Activated naive CD4-positive, alpha-beta T cell treated with anti-CD3 and anti-CD28 coated beads, Interleukin-2, amount 10 ng/mL, durations not matched to agents 7 days and 5 days (primary cell): ENCODE results near the gene TFDP2.
"Not testable (repeated sequence)": the region's sequence is repeated elsewhere in the genome, so short reads cannot be mapped to it uniquely, and the experiment has no call there.

Experiments used
- CTCF ChIA-PET: fragments of 350-600 bp; sonication (Branson Sonifier 250); formaldehyde crosslinking; loops from one replicate; lab custom pipeline; 2021; ENCODE audit warnings: antibody characterized with exemption; lab: Charles Lee
- DNase-seq: peaks from one replicate; pipeline ENCODE4 v3.0.0-alpha.2; 2020
- H3K27ac Mint-ChIP-seq: one replicate; pipeline ENCODE4 v1.8.0; 2021; ENCODE audit warnings: mild to moderate bottlenecking, moderate library complexity, mixed read lengths
- H3K27me3 Mint-ChIP-seq: one replicate; pipeline ENCODE4 v1.8.0; 2021; ENCODE audit warnings: mild to moderate bottlenecking, mixed read lengths
- H3K36me3 Mint-ChIP-seq: one replicate; pipeline ENCODE4 v1.8.0; 2021; ENCODE audit warnings: mixed read lengths
- H3K4me1 Mint-ChIP-seq: one replicate; pipeline ENCODE4 v1.8.0; 2021; ENCODE audit warnings: mixed read lengths
- H3K4me3 Mint-ChIP-seq: one replicate; pipeline ENCODE4 v1.8.0; 2021; ENCODE audit warnings: mild to moderate bottlenecking, moderate library complexity, mixed read lengths
- H3K9me3 Mint-ChIP-seq: one replicate; pipeline ENCODE4 v1.8.0; 2021; ENCODE audit warnings: mixed read lengths

The TFDP2 gene

DNA sequence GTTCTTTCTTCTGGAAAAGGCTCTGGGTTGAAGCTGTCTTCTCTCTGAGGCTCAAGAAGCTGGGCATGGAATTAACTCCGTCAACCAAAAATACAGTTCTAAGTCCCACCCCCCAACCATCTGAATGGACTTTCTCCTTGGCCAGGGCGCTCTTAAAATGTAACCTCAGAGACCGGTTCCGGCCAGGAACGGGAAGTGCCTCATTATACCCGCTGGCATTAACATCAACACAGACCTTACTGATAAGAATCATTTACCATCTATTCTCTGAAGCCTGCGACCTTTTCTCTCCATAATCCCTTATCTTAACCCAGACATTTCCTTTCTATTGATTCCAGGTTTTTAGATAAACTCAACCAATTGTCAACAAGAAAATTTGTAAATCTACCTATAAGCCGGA lies 208.3 kb downstream of the TFDP2 start:
- H3K4me3 Mint-ChIP-seq, result no peak overlapping the region
- peaks cover 9% of the 10 kb centered on the region for H3K4me1 Mint-ChIP-seq
- no peak overlapping the region for H3K27ac Mint-ChIP-seq
- no peak for DNase-seq
- CTCF ChIA-PET, result interaction anchor here (1.3 kb wide), 1 partner anchor 22 kb away, joined by 3 read pairs; no protein-coding TSS in a partner anchor
- peaks cover 4% of the 10 kb centered on the region for H3K27me3 Mint-ChIP-seq
- H3K9me3 Mint-ChIP-seq, result no peaks in the 10 kb centered on the region
- no peaks in the 10 kb centered on the region for H3K36me3 Mint-ChIP-seq

DNA sequence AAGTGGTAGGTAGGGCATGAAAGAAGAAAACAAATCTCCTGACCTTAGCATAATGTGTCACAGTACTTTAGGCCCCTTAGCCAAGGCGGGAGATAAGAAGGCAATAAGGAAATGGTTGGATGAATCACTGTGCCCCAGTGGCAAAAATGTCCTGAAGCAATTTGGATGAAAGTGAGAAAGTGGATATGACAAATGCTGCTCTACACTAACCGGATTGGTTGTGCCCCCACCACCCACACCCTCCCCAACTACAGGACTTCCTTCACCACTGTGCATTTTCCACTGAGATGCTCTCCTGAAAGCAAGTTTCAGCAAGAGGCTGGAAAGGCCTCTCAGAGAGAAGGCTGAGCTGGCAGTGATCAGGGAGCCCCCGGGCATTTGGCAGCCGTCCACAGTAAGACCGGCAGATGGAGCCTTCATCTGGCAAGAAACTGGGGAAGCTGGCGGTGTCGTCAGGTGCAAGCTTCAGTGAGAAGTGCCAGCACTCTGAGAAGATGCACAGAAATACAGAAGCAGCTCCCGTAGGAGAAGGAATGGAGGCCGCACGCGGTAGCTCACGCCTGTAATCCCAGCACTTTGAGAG lies 209.1 kb downstream of the TFDP2 start:
- Mint-ChIP-seq H3K36me3 (no peaks in the 10 kb centered on the region), H3K9me3 (no peaks in the 10 kb centered on the region), H3K4me3 (no peak overlapping the region), H3K27ac (no peak overlapping the region), H3K4me1 (peaks cover 9% of the 10 kb centered on the region), H3K27me3 (peaks cover 4% of the 10 kb centered on the region)
- CTCF ChIA-PET, result interaction anchor here (1.3 kb wide), 1 partner anchor 23 kb away, joined by 3 read pairs; no protein-coding TSS in a partner anchor
- DNase-seq, result peak; percentile 25

DNA sequence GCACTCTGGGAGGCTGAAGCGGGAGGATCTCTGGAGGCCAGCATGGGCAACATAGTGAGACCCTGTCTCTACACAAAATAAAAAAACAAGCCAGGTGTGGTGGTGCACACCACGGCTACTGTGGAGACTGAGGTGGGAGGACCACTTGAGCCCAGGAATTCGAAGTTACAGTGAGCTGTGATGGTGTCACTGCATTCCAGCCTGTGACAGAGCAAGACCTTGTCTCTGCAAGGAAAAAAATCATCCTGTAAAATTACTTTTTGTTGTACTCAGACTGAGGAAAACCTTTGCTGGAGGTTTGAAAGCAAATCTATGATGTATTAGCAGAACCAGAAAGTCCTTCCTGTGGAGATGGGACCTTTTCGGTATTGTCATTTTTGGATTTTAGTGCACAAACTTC lies 209.6 kb downstream of the TFDP2 start:
- CTCF ChIA-PET, result interaction anchor here (0.7 kb wide), 1 partner anchor 142 kb away, joined by 4 read pairs; no protein-coding TSS in a partner anchor
- no peak for DNase-seq
- no peak overlapping the region for H3K27ac Mint-ChIP-seq
- no peaks in the 10 kb centered on the region for H3K9me3 Mint-ChIP-seq
- no peaks in the 10 kb centered on the region for H3K36me3 Mint-ChIP-seq
- H3K27me3 Mint-ChIP-seq, result peaks cover 4% of the 10 kb centered on the region
- no peak overlapping the region for H3K4me3 Mint-ChIP-seq
- H3K4me1 Mint-ChIP-seq, result peaks cover 9% of the 10 kb centered on the region

DNA sequence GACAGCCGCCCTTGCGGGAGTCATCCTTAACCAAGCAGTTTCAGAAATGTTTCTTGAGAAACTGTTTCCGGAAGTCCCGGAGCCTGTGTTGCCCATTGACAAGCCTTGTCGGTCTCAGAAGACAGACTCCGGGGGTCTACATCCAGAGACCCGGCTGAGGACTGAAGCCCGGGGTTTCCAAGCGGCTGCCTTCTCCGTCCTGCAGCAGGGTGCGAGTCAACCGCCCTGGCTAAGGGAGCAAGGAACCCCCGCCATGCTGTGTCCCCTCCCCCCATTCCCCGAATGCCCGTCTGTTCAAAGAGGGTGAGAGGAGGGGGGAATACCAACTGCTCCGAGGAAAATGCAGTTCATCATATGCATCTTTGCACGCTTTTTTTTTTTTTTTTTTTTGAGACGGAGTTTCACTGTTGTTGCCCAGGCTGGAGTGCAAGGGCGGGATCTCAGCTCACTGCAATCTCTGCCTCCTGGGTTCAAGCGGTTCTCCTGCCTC lies 211.3 kb downstream of the TFDP2 start:
- DNase-seq, result no peak
- no peak overlapping the region for H3K27ac Mint-ChIP-seq
- H3K4me1 Mint-ChIP-seq, result peaks cover 9% of the 10 kb centered on the region
- H3K36me3 Mint-ChIP-seq, result no peaks in the 10 kb centered on the region
- no peak overlapping the region for H3K4me3 Mint-ChIP-seq
- H3K9me3 Mint-ChIP-seq, result no peaks in the 10 kb centered on the region
- H3K27me3 Mint-ChIP-seq, result peaks cover 4% of the 10 kb centered on the region
- CTCF ChIA-PET, result interaction anchor here (1.7 kb wide), 1 partner anchor 10 kb away, joined by 5 read pairs; no protein-coding TSS in a partner anchor

DNA sequence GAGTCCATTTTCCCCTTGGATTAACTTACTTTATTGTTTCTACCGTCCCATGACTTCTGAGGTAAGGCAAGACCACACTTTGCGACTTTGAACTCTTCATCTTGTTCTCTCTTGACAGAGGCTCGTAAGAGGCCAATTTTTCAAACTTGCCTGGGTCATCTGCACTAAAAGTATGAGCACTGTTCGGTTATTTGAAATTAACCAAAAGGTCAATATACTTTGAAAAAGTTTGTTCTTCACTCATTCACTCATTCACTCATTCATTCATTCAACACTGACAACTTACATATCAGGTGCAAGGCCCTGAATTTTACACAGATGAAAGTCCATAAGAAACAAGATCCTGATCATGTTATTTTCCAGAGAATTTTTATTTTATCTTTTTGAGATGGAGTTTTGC lies 215.0 kb downstream of the TFDP2 start:
- Mint-ChIP-seq H3K9me3 (no peaks in the 10 kb centered on the region), H3K27me3 (no peaks in the 10 kb centered on the region), H3K4me3 (no peak overlapping the region), H3K4me1 (no peaks in the 10 kb centered on the region), H3K36me3 (no peaks in the 10 kb centered on the region), H3K27ac (no peak overlapping the region)
- CTCF ChIA-PET, result interaction anchor here (0.8 kb wide), 1 partner anchor 21 kb away, joined by 3 read pairs; no protein-coding TSS in a partner anchor
- no peak for DNase-seq

DNA sequence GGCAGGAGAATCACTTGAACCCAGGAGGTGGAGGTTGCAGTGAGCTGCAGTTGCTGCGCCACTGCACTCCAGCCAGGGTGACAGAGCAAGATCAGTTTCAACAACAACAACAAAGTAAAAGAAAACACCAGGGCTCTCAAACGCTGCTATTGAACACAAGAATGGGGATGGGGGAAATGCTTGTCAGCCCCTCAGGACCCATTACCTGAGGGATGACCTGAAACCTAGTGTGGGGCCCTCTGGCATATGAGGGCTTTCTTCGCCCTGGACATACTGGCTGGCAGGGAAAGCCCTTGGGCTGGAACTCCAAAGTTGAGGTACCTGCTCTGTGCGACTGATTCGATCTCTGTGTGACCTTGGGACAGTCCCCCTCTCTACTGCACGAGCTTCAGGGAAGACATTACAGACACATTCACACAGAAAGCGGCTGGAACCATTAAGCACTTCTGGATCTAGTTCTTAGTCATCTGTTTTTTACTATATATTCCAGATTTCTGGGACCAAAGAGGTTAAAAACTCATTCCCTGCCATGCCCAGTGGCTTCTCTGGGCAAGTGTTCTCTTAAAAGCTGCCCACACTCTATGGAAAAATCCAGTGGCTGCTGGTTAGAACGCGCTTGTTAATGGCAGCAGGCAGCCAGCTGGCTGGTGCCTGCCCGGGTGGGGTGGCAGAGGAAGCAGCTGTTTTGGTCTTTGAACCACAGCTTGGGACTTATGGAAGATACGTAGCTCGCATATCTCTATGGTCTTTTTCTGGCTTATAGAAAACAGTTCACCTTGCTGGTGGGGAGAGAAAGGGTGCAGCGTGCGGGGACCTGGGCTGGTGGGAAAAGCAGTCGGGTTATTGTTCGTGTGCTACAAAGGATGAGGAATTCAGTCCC lies 215.7 kb downstream of the TFDP2 start:
- CTCF ChIA-PET, result interaction anchor here (0.8 kb wide), 1 partner anchor 20 kb away, joined by 3 read pairs; no protein-coding TSS in a partner anchor
- no peak overlapping the region for H3K27ac Mint-ChIP-seq
- H3K4me1 Mint-ChIP-seq, result no peaks in the 10 kb centered on the region
- no peaks in the 10 kb centered on the region for H3K27me3 Mint-ChIP-seq
- DNase-seq, result no peak
- no peak overlapping the region for H3K4me3 Mint-ChIP-seq
- H3K36me3 Mint-ChIP-seq, result peaks cover 2% of the 10 kb centered on the region
- no peaks in the 10 kb centered on the region for H3K9me3 Mint-ChIP-seq

DNA sequence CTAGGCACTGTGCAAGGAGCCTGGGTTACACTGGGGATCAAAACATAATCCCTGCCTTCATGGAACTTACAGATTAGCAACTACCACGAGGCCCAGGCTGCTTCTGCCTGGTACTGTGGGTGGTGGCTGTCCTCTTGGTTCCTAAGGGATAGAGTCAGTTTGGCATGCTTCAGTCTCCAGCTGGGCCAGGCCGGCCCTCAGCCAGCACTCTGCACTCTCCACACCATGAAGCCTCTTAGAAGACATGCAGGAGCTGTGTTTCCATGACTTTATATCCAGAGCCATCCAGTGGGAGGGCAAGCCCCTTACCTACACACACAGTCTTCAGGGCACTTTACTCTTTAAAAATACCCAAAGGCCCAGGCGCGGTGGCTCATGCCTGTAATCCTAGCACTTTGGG lies 218.5 kb downstream of the TFDP2 start:
- no peak for DNase-seq
- CTCF ChIA-PET, result no interaction called here
- Mint-ChIP-seq H3K27ac (no peak overlapping the region), H3K9me3 (no peaks in the 10 kb centered on the region), H3K27me3 (no peaks in the 10 kb centered on the region), H3K4me3 (no peak overlapping the region), H3K4me1 (no peaks in the 10 kb centered on the region), H3K36me3 (peaks cover 17% of the 10 kb centered on the region)

DNA sequence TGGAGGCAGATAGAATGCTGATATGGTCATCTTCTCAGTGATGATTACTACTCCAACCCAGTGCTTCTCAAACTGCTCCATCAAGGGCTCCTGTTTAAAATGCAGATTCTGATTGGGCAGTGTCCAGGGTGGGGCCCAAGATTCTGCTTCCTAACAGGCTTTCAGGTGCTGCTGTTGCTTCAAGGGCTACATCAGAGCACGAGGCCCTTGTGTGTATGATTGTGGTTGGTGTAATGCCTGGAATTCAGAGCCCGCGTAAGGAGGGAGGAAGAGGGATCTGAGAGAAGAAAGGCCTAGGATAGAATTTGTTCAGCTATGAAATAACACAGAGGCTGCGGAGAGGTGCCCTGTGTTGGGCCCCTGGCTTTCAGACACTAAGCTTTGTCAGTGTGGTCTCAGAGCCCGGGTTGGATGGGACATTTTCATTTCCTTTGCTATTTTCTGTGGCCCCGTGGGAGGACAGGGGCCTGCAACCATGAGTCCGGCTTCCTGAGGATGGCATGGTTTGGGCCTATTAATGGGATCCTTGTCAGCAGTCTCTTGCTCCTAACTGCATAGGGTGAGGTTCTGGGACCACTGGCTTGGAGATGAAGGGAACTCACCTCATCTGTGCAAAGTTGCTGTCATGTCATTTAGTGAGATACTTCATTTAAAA lies 219.9 kb downstream of the TFDP2 start:
- CTCF ChIA-PET, result no interaction called here
- no peak overlapping the region for H3K27ac Mint-ChIP-seq
- no peaks in the 10 kb centered on the region for H3K9me3 Mint-ChIP-seq

DNA sequence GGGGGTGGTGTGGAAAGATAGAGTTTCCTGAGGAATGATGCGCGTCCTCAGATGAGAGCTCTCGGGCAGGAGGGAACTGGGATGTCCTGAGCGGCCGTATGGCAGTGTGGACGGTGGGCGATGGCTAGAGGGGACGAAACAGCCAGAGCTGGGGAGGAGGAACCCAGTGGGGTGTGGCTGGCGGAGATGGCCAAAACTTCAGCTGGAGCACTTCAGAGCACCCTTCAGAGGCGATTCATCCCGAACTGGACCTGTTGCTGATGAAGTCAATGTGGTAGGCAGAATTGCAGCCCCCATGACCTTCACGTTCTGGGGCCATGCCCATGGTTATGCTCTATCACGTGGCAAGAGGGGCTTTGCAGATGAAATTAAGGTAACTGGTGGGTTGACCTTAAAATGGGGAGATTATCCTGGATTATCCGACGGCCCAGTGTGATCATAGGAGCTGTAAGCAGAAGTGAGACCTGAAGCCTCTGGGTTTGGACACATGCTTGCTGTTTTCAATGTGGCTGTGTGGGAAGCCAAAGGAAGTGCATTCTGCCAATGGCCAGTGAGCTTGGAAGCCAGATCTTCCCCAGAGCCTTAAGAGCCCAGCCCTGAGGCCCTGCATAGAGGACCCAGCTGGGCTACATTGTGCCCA lies 220.6 kb downstream of the TFDP2 start:
- Mint-ChIP-seq H3K9me3 (no peaks in the 10 kb centered on the region), H3K4me3 (no peak overlapping the region), H3K27me3 (no peaks in the 10 kb centered on the region), H3K27ac (no peak overlapping the region), H3K4me1 (no peaks in the 10 kb centered on the region), H3K36me3 (peaks cover 24% of the 10 kb centered on the region)
- CTCF ChIA-PET, result no interaction called here
- DNase-seq, result no peak

More for the DNA sequence above, 219.9 kb downstream of the TFDP2 start:
- no peak overlapping the region for H3K4me3 Mint-ChIP-seq
- H3K36me3 Mint-ChIP-seq, result peaks cover 21% of the 10 kb centered on the region
- DNase-seq, result no peak
- no peaks in the 10 kb centered on the region for H3K4me1 Mint-ChIP-seq
- no peaks in the 10 kb centered on the region for H3K27me3 Mint-ChIP-seq

DNA sequence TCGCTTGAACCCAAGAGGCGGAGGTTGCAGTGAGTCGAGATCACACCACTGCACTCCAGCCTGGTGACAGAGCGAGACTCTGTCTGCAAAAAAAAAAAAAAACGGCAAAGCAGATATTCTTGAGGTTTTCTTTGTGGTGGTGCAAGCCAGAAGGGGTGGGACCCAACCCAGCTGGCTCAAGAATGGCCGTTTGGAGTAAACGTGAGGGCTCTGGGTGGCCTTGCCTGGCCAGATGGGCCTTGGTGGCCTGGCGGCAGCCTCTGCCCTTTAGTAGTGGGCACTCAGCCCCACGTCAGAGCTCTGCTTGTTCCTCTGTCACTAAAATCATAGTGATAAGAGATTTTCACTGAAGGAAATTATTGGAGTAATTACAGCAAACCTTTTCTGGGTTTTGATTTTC lies 222.4 kb downstream of the TFDP2 start:
- CTCF ChIA-PET, result interaction anchor here (1.2 to 1.5 kb wide), 2 partner anchors 9 to 12 kb away, joined by 4 to 5 read pairs; no protein-coding TSS in a partner anchor
- Mint-ChIP-seq H3K9me3 (no peaks in the 10 kb centered on the region), H3K36me3 (peaks cover 34% of the 10 kb centered on the region), H3K4me1 (no peaks in the 10 kb centered on the region), H3K27ac (no peak overlapping the region), H3K4me3 (no peak overlapping the region), H3K27me3 (no peaks in the 10 kb centered on the region)
- no peak for DNase-seq

DNA sequence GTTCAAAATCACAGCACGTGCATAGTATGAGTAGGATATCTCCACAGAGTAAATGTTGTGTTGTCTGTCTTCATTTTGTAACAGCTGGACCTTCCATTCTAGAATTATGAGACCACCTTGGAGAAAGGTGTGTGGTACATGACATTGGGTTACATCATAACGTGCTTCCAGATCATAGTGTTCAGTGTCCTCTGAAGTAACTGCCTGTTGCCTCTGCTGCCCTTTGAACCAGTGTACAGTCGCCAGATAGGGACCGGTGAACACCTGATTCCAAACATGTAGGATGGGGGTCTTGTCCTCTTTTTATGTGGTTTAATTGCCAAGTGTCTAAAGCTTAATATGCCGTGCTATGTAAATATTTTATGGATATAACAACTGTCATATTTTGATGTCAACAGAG lies 223.7 kb downstream of the TFDP2 start:
- H3K4me3 Mint-ChIP-seq, H3K27ac Mint-ChIP-seq, H3K27me3 Mint-ChIP-seq, H3K4me1 Mint-ChIP-seq, DNase-seq, H3K9me3 Mint-ChIP-seq, CTCF ChIA-PET: not testable (repeated sequence)
- H3K36me3 Mint-ChIP-seq, result peaks cover 36% of the 10 kb centered on the region

DNA sequence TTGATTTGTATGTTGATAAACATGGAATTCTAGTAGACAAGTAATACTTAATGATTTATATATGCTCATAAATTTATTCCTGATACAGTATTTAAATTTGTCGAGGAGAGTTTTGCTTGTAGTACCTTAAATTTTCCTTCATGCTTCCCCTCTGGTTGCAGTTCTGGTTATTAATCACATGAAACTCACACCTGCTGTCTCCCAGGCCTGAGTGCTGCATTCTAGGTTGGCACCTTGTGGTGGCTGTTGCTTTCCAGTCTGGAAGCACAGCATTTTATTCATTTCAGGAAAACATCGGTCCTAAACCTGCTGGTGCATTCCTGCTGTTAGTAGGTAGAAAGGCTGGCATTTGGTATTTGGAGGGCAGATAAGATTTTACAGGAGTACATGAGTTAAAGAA lies 228.0 kb downstream of the TFDP2 start:
- H3K4me1 Mint-ChIP-seq, result no peaks in the 10 kb centered on the region
- H3K36me3 Mint-ChIP-seq, result peaks cover 30% of the 10 kb centered on the region
- CTCF ChIA-PET, result no interaction called here
- no peaks in the 10 kb centered on the region for H3K27me3 Mint-ChIP-seq
- H3K27ac Mint-ChIP-seq, result no peak overlapping the region
- DNase-seq, result no peak
- H3K9me3 Mint-ChIP-seq, result no peaks in the 10 kb centered on the region
- H3K4me3 Mint-ChIP-seq, result no peak overlapping the region

DNA sequence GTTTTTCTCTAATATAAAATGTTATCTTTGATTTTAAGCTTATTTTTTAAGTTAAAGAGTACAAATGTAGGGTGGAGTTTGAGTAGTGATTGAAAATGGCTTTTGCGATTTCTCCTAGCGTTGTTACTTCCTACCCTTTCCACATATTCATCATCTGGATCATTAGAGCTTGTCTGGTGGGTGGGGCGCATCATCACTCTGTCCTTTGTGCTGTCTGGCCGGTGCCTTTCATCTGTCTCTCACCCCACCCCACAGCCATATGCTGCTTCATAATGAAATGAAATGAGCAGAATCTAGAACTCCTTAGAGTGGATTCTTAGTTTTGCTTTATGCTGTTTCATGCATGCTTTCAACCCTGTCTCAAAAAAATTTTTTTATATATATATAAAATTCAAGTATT lies 228.6 kb downstream of the TFDP2 start:
- no peak for DNase-seq
- Mint-ChIP-seq H3K4me1 (no peaks in the 10 kb centered on the region), H3K36me3 (peaks cover 31% of the 10 kb centered on the region), H3K4me3 (no peak overlapping the region), H3K27ac (no peak overlapping the region), H3K9me3 (no peaks in the 10 kb centered on the region), H3K27me3 (no peaks in the 10 kb centered on the region)
- CTCF ChIA-PET, result interaction anchor here (0.7 kb wide), 1 partner anchor 185 kb away, joined by 3 read pairs; no protein-coding TSS in a partner anchor

DNA sequence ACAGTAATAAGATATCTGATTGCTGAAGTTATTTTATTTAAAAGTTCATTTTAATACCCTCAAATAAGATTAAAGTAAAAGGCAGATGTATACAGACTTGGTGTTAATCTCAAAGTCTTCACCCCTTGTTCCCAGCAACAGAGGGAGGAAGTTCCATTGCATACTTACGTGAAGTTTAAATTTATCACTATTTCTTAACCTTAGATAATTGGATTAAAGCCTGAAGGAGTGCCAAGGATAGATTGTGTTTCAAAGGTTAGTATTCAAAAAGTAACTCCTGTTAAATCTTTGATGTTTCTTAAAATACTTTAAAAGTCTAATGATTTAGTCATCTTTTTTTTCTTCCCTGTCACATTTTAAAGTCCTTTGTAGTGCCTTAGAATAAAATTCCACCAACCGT lies 233.6 kb downstream of the TFDP2 start:
- no peaks in the 10 kb centered on the region for H3K4me1 Mint-ChIP-seq
- DNase-seq, result no peak
- H3K4me3 Mint-ChIP-seq, result no peak overlapping the region
- H3K27ac Mint-ChIP-seq, result no peak overlapping the region
- no peaks in the 10 kb centered on the region for H3K27me3 Mint-ChIP-seq
- peaks cover 32% of the 10 kb centered on the region for H3K36me3 Mint-ChIP-seq
- CTCF ChIA-PET, result no interaction called here
- peaks cover 4% of the 10 kb centered on the region for H3K9me3 Mint-ChIP-seq
